T-helper 1 cell (primary cell): Measurements from ENCODE around the gene SNN.

Source experiments
- DNase-seq, 5 donors: peaks; one replicate each; pipeline ENCODE4 v3.0.0-alpha.2; 2012 to 2020

SNN gene

DNA sequence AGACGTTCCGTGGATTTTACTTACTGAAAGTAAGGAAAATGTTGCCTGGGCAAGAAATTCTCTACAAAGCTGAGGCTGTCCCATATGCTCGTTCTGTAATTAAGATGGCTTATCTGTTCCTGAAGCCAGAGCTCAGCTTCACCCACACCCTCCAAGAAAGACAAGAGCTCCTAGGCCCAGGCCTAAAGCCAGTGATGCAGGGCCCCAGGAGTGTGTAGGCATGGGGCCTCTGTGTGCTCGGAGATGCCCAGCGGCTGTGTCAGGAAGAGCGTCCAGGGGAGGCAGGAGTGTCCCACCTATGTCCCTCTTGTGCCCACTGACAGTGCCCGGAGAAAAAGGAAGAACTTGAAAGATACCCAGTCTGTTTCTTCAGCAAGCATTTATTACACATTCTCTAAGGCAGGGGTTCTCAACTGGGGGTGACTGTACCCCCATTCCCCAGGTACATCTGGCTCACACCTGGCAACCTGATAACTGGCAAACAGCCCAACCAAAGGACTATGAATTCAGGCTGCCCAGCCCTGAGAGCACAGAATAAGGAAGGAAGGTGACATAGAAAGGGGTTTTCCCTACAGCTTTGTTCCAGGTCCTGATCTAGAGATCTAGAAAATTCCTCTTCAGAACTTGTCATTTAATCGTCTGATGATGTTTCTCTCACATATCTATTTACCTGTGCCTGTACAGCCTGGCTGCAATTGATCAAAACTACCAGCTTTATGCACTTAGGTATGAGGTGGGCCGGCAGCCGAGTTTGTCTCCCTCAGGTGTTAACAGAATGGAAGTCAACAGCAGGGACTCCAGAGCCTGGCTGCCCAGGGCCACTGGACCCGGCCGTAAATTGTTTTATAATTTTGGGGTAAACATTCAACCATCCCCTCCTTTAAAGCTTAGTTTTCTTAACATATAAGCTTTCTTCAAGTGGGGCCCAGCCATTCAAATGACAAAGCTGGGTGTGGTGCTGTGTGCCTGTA, 12.0 kb downstream of the SNN start:
- DNase-seq = no peak

- peak in 1 of 5 donors; percentile 50 for DNase-seq
Measured at GRCh38 chr16:11681556-11681955, 13.3 kb downstream of the SNN start.

- no peak for DNase-seq
Measured at GRCh38 chr16:11681976-11682654, 13.9 kb downstream of the SNN start.

DNA sequence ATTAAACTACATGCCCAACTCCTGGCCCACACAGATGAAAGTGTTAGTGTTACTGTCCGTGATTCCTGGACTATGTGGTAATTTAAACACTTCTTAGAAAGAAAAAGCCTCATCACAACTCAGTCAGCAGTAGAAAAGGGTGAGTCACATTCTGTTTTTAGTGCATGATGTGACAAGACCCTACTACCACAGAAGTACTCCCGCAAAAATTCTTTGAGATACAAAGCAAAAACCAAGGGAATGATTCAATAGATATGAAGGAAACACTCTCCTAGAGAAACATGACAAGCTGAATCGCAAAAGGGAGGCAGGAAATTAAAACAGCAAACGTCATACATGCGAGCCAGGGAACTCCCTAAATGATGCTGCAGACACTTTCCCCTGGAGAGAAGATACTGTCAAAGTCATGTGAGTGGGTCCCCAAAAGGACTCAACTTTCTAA, 14.4 kb downstream of the SNN start:
- DNase-seq = no peak

- DNase-seq = no peak
Measured at GRCh38 chr16:11683145-11683544, 14.9 kb downstream of the SNN start.

- DNase-seq = no peak
Measured at GRCh38 chr16:11684231-11685025, 16.2 kb downstream of the SNN start.

DNA sequence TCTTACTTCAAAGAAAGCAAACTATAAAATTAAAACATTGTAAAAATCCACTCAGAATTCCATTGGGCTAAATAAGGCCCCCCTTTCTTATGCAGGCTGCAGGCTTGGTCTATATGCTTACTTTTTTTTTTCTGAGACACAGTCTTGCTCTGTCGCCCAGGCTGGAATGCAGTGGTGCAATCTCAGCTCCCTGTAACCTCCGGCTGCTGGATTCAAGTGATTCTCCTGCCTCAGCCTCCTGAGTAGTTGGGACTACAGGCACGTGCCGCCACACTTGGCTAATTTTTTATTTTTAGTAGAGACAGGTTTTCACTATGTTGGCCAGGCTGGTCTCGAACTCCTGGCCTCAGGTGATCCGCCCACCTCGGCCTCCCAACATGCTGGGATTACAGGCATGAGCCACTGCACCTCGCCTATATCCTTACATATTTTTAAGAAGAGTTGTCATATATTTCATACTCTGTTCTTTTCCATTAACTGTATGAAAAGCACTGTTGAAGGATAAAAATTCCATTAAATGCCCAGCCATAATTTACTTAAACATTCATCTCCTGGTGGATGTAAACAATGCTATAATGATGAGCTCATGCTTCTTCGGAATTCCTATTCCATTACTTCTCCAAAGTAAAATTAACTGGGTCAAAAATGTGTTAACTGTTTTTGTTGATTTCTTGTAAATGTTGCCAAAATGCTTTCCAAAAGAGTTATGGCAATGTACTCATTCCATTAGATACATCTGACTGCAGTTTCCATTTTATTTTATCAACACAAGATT, 17.8 kb downstream of the SNN start:
- no peak for DNase-seq

DNA sequence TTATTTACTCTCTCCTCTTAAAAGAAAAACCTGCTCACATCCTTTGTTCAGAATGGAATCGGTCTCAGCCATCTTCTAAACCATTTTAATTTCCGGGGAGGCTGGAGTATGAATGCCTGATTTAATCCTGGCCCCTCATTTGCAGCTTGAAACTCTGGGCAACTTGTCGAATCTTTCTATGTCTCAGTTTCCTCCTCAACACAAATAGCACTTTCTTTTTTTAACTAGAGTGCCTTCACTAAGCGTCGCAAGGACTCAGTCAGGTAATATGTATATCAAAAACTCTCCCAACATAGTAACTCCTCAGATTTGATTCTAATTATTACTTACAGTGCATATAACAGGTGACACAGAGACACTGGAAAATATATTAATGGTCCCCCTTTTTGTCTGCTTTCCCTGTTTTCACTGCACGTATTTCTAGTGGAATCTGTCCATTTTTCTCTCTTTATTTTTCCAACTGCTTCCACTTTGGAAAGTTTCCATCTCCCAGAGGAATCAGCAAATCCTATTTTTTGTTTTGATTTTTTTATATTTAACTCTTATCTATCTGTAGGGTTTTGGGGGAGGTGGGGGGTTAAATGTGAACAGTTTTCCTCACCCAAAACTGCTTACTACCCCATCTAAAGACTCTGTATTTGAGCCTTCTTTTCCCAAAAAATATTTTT, 18.6 kb downstream of the SNN start:
- no peak for DNase-seq

DNA sequence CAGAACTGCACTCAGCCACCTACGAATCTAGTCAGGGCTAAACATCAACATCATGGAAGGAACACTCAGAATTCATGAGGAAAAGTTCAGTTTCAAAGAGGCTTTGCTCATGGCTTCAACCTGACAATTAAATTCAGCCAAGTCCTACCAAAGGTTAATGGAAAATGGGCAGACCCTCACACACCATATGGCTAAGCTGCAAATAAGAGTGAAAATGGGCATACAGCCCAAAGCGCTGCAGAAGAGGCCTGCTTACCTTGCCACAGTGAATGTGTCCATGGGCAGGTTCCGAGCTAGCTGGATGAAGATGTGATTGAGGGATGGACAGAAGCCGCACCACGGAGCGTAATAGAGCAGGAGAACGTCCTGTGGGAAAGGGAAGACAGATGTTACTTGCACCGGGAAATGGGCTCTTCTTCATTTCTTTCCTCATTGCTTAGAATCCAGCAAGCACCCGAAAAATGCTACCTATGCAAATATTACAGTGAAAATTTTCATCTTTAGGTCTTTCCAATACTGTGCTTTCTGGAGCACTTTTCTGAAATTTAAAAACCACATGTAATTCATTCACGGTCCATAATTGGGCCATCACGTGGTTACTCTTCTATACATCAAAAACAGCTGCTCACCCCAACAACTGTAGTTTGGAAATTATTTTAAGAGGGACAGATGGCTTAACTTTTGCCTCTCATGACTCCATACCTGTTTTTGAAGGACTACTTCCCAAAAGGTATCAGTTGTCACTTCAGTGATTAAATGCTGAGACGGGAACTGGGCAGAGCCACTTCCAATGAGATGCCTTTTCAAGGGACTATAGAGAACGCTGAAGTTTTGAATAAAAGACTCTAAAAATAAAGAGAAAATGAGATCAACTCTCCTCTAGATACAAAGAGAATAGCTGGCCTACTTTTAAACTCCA, 19.6 kb downstream of the SNN start:
- no peak for DNase-seq

DNA sequence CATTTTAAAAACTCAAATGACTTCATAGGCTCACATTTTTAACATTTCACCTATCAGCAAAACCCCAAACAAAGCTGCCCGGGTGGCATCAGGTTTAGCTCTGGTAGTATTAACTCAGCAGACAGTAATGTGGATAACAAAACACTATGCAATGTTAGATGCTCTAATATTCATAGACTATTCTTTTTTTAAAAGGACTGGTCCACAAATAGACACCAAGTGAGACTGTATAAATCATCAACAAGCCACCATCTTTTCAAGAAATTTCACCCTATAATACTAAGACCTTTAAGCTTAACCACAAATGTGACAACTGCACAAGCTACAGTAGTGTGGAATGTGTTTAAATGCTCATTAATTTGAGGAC, 20.2 kb downstream of the SNN start:
- DNase-seq = no peak

DNA sequence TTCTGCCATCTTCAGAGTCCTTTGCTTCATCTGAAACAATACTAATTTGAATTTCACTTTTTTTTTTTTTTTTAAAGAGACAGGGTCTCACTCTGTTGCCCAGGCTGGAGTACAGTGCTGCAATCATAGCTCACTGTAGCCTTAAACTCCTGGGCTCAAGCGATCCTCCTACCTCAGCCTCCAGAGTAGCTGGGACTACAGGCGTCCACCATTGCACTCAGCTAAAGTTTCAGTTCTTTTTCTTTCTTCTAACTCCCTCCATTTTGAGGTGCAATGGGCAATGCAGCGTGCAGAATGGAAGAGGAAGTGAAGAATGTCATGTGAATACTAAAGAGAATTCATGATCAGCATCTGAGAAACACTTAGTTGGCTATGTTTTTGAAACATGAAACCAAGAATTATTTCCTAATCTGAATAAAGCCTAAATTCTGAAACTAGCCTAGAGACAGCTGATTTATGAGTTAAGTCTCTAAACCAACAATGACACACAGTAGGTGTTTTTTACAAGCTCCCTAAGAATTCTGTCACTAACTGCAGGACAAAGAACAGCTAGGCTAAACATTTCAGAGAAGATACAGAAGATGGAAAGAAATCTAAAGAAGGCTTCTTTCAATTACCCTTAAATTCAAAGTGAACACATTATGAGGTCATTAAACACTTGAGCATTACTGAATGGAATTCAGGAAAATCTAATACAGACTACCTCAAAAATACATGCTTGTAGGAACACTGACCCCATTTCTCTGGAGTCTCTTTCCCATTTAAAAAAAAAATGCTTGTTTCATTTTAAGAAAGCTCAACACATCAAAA, 21.0 kb downstream of the SNN start:
- no peak for DNase-seq

DNA sequence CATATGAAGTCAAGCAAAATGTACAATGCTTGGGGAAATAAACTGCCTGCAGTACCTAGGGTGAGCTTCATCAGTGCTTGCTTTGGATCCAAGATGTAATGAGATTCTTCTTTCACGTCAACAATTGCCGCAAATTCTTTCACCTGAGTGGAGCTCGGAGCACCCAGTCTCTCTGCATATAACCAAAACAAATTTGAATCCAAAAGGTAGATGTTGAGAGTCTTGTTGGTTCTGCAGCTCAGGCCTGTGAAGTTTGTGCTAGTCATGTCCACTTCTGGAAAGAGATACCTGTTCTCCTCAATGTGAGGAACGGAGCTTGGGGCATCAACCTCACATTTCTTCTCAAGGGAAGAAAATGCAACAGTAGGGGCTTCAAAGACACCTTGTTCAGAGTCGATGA, 23.0 kb downstream of the SNN start:
- DNase-seq = no peak

GRCh38 chr16:11691771-11692170, 23.5 kb downstream of the SNN start:
- no peak for DNase-seq

- no peak for DNase-seq
Measured at GRCh38 chr16:11692171-11692570, 23.9 kb downstream of the SNN start.

GRCh38 chr16:11692651-11693050, 24.4 kb downstream of the SNN start:
- DNase-seq = no peak

- no peak for DNase-seq
Measured at GRCh38 chr16:11696266-11697012, 28.2 kb downstream of the SNN start.

DNA sequence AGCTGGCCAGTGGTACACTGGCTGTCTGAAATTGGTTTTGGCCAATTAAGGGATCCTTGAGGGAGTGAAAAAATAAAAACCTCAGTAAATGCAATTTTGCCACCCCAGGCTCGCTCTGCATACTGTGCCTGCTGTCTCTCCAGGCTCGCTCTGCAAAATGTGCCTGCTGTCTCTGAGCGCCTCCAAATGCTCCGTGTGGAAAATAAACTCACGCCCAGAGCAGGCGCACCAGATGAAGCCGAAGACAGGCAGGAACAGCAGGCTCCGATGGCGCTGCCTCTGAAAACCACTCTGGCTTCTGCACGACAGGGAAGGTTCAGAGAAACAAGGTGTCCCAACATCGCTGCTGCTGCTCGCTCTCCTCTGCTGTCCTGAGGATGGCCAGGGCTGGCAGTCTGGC, 29.1 kb downstream of the SNN start:
- no peak for DNase-seq

GRCh38 chr16:11698271-11698689, 30.0 kb downstream of the SNN start:
- peak in 1 of 5 donors; percentile 33 for DNase-seq
